ENCODE data around the gene ZFYVE26.
"Not testable (repeated sequence)": the region's sequence is repeated elsewhere in the genome, so short reads cannot be mapped to it uniquely, and the experiment has no call there.

The ZFYVE26 gene

DNA sequence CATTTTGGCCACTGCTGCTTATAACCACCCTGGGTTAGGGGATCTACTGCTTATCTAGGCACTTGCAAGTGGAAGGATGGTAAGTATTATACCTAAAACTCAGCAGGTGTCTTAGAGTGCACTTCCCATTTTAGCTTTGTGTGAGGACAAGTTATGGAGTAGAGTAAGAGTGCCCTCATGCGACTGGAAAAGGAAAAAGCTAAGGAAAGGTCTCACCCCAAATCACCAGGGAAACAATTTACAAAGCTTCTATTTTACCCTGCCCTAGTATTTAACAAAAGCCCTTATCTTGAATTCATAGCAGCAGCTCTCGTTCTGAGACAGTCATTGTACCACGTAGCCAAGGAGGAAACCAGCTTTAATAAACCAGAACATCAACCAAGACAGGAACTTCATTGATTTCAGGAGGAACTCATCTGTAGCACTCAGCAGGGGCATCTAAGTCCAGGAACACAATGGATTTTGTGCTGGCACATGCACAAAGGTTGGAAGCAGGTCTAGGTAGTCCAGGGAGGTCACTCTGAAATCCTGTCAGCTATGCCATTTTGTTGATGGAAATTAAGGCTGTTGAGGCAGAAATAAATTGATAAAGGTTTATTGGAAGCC lies 111.8 kb downstream of the ZFYVE26 start:
- peak in 1 of 2 donors; percentile 51 for ATAC-seq

DNA sequence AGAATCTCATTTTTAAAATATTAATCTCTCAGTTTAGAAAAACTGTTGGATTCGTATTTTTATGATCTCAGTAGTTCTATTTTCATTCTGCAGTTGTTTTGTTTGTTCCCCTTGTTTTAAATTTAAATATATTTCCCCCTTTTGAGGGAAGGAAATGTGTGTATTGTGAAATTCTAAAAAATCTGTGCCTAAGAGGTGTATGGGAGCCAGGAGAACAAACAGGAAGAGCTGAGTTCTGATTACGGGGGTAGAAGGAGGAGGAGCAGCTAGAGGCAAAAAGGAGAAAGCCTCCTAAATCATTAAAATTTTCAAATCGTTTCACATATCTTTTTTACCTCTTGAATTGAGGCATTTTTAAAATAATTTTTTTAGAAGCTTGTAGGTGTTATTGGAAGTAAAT lies 112.4 kb downstream of the ZFYVE26 start:
- no peak for ATAC-seq

GRCh38 chr14:67701492-67701891 lies 114.9 kb downstream of the ZFYVE26 start, which contains the start of gene RDH12:
Gene RDH12 (plus strand): TSS chr14:67701886. CDS start chr14:67722643, 20,757 bp downstream.
- not testable (repeated sequence) for ATAC-seq

DNA sequence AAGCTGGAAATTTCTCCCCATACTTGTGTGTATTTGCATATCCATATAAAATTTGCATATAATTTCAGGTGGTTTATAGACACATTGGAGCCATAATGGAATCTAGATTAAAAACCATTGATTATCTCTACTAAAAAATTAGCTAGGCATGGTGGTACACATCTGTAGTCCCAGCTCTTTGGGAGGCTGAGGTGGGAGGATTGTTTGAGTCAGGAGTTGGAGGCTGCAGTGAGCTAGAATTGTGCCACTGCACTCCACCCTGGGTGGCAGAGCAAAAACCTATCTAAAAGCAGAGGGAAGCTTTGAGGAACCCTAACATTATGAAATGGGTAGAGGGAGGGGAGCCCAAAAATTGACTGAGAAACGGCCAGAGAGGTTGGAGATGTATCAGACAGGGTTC lies 118.2 kb downstream of the ZFYVE26 start:
- no peak for ATAC-seq

DNA sequence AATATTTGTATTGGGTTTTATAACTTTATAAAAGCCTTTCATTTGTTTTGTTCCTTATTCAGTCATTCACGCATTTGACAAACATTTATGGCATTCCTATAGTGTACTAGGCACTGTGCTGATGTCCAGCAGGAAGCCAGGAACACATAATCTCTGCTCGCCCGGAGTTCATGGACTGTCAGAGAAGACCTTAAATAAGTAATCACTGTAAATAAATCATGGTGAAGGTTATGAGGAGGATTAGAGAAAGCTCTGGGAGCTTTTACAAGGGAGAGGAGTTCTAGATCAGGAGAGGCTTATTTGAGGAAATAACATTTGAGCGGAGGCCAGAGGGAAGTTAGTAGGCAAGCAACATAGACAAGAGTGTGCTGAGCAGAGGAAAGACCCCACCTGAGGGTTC lies 119.4 kb downstream of the ZFYVE26 start:
- no peak for ATAC-seq
